GM13977 (cell line): Measurements from ENCODE around the gene CNTN5.

Experiments used
- DNase-seq: peaks from one replicate; pipeline ENCODE4 v3.0.0; 2012; ENCODE audit warnings: low spot score
- in situ Hi-C: fragments of 300-500 bp; cut with MboI; formaldehyde crosslinking; loops from one replicate; pipeline ENCODE4 v1.12.0; 2022; ENCODE audit warnings: low sequenced_read_pairs, low pct_unique_long_range_greater_than_20kb, mixed read lengths, inconsistent platforms; ENCODE audit not compliant: unreplicated experiment
- TF ChIP-seq, protein P1 (sequence below): IDR thresholded peaks from 2 replicates; pipeline ENCODE4 v1.5.1; 2012; ENCODE audit warnings: mild to moderate bottlenecking, control low read depth; ENCODE audit not compliant: insufficient read depth; ENCODE audit errors: extremely low read depth, missing control alignments

CNTN5 gene

DNA sequence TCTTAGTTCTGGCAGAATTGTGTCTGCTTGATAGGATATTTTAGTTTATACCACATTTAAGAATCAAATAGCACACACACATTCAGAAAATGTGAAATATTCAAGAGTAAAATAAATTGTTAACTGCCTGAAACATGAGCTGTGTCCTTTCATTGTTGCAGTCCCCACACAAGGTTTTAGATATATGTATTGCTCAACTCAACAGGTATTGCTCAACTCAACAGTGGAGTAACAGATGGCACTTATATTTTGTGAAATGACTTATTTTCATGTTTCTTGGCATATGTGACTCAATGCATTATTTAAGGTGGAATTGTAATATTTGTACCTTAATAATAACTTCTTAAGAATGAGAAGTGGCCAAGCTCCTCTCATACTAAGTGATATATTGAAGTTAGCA, 760.3 kb downstream of the CNTN5 start:
- TF ChIP-seq, protein P1, sequence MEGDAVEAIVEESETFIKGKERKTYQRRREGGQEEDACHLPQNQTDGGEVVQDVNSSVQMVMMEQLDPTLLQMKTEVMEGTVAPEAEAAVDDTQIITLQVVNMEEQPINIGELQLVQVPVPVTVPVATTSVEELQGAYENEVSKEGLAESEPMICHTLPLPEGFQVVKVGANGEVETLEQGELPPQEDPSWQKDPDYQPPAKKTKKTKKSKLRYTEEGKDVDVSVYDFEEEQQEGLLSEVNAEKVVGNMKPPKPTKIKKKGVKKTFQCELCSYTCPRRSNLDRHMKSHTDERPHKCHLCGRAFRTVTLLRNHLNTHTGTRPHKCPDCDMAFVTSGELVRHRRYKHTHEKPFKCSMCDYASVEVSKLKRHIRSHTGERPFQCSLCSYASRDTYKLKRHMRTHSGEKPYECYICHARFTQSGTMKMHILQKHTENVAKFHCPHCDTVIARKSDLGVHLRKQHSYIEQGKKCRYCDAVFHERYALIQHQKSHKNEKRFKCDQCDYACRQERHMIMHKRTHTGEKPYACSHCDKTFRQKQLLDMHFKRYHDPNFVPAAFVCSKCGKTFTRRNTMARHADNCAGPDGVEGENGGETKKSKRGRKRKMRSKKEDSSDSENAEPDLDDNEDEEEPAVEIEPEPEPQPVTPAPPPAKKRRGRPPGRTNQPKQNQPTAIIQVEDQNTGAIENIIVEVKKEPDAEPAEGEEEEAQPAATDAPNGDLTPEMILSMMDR, result no peak
- DNase-seq, result no peak
- in situ Hi-C loops, result no loop called here

- no peak for DNase-seq
- in situ Hi-C loops, result no loop called here
- TF ChIP-seq, protein P1, result no peak
Observed at GRCh38 chr11:99791354-99791753, 770.6 kb downstream of the CNTN5 start.

DNA sequence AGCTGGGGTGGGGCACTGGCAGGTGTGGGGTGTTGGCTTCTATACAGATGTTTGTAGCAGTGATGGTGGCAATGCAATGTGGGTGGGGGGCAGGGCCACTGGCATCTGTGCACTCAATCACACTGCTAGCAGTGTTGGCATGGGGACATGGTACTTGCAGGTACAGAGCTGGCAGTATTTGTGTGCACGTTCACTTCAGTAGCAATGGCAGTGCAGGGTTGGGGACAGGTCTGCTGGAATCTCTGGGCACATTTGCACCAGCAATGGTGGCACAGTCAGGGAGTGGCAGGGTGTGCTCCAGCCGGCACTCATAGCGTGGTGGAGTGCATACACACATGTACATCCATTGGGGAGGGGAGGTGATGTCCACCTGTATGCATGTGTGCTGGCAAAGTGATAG, 775.2 kb downstream of the CNTN5 start:
- no peak for DNase-seq
- in situ Hi-C loops, result no loop called here
- TF ChIP-seq, protein P1, result no peak

- in situ Hi-C loops, result no loop called here
Observed at GRCh38 chr11:99803501-99803900, 782.8 kb downstream of the CNTN5 start.

GRCh38 chr11:99812516-99812915, 791.8 kb downstream of the CNTN5 start:
- TF ChIP-seq, protein P1, result no peak
- no peak for DNase-seq
- in situ Hi-C loops, result no loop called here

More at GRCh38 chr11:99803501-99803900, 782.8 kb downstream of the CNTN5 start:
- TF ChIP-seq, protein P1, result no peak
- no peak for DNase-seq

DNA sequence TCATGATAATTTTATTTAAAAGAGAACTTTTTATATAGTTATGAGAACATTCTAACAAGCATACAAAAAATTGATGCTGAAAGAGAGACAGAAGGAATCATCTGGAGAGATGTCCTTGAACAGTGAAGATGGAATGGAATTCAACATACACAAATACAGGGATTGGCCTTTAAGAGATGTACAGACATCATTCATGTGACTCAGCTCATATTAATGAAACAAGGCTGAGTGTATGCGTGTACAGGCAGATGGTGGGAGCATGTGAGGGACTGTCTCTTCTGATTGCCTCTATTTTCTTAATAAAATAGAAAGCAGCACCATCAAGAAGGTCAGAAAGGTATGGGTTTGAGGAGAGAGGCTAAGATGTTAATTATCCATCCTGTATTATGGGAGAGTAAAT, 793.3 kb downstream of the CNTN5 start:
- DNase-seq, result no peak
- TF ChIP-seq, protein P1, result no peak
- in situ Hi-C loops, result no loop called here

- in situ Hi-C loops, result no loop called here
- no peak for DNase-seq
- TF ChIP-seq, protein P1, result no peak
Observed at GRCh38 chr11:99814738-99815137, 794.0 kb downstream of the CNTN5 start.
